ENCODE results near the gene KIF13A.
"Not testable (repeated sequence)": the region's sequence is repeated elsewhere in the genome, so short reads cannot be mapped to it uniquely, and the experiment has no call there.

The KIF13A gene

DNA sequence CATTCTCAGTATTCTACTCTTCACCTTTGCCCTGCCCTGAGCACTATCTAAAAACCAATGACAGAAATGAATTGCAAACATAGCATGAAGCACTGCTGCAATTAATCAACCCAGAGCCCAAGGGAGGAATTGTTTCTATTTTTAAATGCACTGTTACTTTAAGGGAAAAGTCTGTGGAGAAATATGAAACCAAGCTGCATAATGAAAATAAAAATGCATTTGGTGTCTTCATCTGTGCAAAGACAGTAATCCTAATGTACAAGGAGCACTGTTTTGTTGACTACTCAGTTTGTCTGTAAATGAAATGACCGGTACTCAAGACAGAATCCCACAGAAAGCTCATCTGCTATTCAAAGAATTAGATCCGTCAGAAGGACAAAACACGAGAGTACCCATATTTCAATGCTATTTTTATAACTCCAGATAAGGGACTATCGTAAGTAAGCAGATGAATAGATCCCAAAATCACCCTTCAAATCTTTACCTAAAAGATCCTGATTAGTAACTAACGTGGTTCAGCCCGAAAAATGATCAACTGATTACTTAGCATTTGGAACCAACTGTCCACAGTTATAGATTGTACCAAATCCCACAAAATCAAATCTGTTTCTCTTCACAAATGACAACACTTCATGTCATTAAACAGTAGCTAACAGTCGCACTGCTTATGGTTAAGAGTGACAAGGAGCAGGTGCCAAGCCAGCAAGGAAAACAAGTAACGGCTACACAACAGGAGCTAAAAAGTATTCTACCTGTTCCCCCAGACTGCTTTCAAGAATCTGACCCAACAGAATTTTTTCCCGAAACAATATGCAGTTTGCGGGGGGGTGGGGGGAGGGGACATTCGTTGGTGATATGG lies 2.4 kb downstream of the KIF13A start:
- no peak overlapping the region for H3K27ac ChIP-seq

DNA sequence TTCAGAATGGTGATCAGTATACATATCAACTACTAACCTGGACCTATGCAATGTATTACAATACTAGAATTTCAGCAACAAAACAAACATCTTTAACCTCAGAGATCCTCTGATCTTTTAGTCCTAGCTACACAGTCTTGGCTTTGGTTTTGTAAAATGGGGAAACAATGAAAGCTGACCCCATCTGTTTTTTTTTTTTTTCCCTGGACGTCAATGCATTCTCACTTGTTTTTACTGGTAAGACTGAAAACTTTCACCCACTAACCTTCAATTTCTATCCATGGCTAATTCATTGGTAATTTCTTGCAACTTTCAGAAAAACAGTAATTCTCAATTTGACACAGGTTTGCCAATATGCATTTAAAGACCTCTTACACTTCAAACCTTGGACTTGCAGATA lies 3.0 kb downstream of the KIF13A start:
- TF ChIP-seq, protein P1, sequence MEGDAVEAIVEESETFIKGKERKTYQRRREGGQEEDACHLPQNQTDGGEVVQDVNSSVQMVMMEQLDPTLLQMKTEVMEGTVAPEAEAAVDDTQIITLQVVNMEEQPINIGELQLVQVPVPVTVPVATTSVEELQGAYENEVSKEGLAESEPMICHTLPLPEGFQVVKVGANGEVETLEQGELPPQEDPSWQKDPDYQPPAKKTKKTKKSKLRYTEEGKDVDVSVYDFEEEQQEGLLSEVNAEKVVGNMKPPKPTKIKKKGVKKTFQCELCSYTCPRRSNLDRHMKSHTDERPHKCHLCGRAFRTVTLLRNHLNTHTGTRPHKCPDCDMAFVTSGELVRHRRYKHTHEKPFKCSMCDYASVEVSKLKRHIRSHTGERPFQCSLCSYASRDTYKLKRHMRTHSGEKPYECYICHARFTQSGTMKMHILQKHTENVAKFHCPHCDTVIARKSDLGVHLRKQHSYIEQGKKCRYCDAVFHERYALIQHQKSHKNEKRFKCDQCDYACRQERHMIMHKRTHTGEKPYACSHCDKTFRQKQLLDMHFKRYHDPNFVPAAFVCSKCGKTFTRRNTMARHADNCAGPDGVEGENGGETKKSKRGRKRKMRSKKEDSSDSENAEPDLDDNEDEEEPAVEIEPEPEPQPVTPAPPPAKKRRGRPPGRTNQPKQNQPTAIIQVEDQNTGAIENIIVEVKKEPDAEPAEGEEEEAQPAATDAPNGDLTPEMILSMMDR (IDR thresholded peaks at IDR 0.05) = no peak
- no peak overlapping the region for H3K27ac ChIP-seq

More for the DNA sequence above, 2.4 kb downstream of the KIF13A start:
- TF ChIP-seq, protein P1 (IDR thresholded peaks at IDR 0.05) = no peak
- no peak for TF ChIP-seq ZFX (IDR thresholded peaks at IDR 0.05; ENCODE audit: borderline replicate concordance)

DNA sequence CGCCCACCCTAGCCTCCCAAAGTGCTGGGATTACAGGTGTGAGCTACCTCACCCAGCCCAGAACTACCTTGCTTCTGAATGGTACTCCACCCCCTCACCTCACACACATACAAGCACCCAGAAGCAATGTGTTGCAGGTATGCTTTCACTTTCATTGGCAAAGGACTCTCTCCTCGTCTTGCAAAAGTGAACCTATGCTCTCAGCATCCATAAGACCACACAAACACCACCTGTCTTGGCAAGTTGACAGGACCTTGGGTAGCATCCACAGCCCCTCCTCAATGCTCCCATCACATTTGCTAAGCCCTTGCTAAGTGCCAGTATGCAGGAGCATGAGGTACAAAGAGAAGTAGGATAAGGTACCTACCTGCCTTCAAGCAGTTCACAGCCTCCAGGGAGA lies 3.7 kb downstream of the KIF13A start:
- H3K27ac ChIP-seq = no peak overlapping the region
- no peak for TF ChIP-seq ZFX (IDR thresholded peaks at IDR 0.05; ENCODE audit: borderline replicate concordance)
- TF ChIP-seq, protein P1 (IDR thresholded peaks at IDR 0.05) = no peak

DNA sequence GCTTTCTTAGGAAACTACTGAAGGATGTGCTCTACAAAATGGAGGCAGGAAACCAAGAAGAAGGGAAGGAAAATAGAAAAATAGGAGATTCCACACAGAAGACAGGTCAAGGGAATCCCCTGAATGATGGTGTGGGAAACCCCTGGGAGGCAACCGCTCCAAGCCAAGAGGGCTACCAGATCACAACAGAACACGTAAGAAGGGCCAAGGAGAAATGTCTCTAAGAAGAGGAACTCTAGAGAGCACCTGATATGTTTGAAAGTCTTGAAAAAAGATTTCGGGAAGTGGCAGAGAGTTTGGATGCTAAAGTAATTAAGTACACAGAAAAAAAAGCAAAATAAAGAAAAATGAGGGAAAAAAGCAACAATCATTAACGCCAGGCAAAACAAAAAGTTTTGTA lies 7.1 kb downstream of the KIF13A start:
- H3K27ac ChIP-seq = no peak overlapping the region
- TF ChIP-seq, protein P1 (IDR thresholded peaks at IDR 0.05) = no peak
- TF ChIP-seq ZFX (IDR thresholded peaks at IDR 0.05; ENCODE audit: borderline replicate concordance) = no peak

DNA sequence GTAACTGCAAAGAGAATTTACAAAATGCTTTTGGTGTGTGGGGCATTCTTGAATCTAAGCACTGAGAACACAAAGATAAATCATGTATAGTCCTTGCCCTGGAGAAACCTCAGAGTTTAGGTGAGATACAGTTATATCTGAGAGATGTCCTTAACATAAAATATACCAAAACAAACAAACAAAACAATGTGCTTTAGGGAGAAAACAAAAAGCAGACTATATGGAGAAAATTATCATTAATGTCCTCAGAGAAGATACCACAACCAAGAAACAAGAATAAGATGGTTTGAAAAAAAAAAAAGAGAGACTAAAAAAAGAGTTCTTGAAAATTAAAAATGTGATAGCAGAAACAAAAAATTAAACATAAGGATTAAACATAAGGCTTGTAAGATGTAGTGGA lies 8.0 kb downstream of the KIF13A start:
- no peak for TF ChIP-seq ZFX (IDR thresholded peaks at IDR 0.05; ENCODE audit: borderline replicate concordance)
- TF ChIP-seq, protein P1 (IDR thresholded peaks at IDR 0.05) = no peak
- H3K27ac ChIP-seq = no peak overlapping the region

DNA sequence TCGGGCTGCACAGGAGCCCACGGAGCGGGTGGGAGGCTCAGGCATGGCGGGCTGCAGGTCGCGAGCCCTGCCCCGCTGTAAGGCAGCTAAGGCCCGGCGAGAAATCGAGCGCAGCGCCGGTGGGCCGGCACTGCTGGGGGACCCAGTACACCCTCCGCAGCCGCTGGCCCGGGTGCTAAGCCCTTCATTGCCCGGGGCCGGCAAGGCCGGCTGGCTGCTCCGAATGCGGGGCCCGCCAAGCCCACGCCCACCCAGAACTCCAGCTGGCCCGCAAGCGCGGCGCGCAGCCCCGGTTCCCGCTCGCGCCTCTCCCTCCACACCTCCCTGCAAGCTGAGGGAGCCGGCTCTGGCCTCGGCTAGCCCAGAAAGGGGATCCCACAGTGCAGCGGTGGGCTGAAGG lies 11.2 kb downstream of the KIF13A start:
- H3K27ac ChIP-seq = not testable (repeated sequence)

DNA sequence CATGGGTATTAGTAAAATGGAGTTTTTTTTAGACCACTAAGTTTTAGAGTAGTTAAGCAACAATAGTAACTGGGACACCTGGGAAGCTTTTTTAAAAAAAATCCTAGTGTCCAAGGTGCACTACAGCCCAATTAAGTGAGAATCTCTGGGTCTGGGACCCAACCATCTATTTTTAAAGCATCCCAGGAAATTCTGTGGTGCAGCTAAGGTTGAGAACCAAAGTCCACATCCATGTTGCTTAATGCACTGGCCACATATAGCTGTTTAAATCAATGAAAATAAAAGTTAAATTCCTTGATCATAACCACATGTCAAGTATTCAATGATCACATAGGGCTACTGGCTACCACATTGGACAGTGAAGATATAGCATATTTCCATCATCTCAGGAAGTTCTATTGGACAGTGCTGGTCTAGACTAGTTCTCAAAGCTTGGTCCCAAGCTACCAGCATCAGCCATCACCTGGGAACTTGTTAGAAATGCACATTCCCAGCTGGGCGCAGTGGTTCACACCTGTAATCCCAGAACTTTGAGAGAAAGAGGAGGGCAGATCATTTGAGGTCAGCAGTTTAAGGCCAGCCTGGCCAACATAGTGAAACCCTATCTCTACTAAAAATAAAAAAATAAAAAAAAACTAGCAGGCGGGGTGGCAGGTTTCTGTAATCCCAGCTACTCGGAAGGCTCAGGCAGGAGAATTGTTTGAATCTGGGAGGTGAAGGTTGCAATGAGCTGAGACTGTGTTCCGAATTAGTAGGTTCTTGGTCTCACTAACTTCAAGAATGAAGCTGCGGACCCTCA lies 12.7 kb downstream of the KIF13A start:
- no peak for TF ChIP-seq ZFX (IDR thresholded peaks at IDR 0.05; ENCODE audit: borderline replicate concordance)
- TF ChIP-seq, protein P1 (IDR thresholded peaks at IDR 0.05) = no peak
- no peak overlapping the region for H3K27ac ChIP-seq

Data from 22Rv1 (cell line).